Measurements from ENCODE around the gene APPBP2.

GRCh38 chr17:60526726-60527125 is 684 bp upstream of the APPBP2 start:
- TF ChIP-seq MAX (IDR thresholded peaks at IDR 0.05; ENCODE audit: insufficient read depth, insufficient read length) (no peak), CTCF (IDR thresholded peaks at IDR 0.05; ENCODE audit: extremely low read depth in 1 of 2, insufficient read depth in 1 of 2, low read depth in 1 of 2, low read length in 2 of 2) (no peak), EZH2 (IDR thresholded peaks at IDR 0.05; ENCODE audit: borderline replicate concordance, low read depth, low read length, severe bottlenecking) (no peak), FOS (IDR thresholded peaks at IDR 0.05; ENCODE audit: borderline replicate concordance, insufficient read depth, low read length) (no peak), POLR2A (IDR thresholded peaks at IDR 0.05; ENCODE audit: low read depth, low read length) (no peak), JUN (IDR thresholded peaks at IDR 0.05; ENCODE audit: borderline replicate concordance, insufficient read depth, insufficient read length, low read depth) (no peak), POLR2AphosphoS5 (IDR thresholded peaks at IDR 0.05; ENCODE audit: insufficient read depth, low read depth, low read length) (no peak)
